COLO668 (cell line): ENCODE data around the gene OR2G6.
"Not testable (repeated sequence)": the region's sequence is repeated elsewhere in the genome, so short reads cannot be mapped to it uniquely, and the experiment has no call there.

Experiments used
- DNase-seq: peaks from one replicate; lab custom pipeline; 2025; ENCODE audit not compliant: unreplicated experiment; lab: John Stamatoyannopoulos, UW

The OR2G6 gene

GRCh38 chr1:248573856-248574255 is 66.0 kb downstream of the OR2G6 start:
- not testable (repeated sequence) for DNase-seq

DNA sequence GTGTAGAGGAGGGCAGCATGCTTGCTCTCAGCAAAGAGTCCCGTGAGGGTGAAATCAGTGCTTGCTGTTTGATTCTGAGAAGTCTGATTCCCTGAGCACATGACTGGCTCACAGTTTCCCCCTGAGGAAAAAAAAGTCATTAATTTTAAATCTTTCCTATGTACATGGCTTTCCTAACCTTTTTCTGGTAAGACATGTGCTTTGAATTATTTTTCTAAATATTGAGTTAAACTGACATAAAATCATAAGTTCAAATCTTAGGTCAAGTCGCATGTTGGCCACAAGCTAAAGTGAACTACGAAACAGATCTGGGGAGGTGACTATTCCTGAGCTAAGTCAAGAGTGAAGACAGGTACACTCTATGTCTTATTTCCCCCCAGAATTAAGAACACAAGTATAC is 66.8 kb downstream of the OR2G6 start, which contains the start of gene OR2T34:
Gene OR2T34 (minus strand): TSS at position 101 of the 400 bp plus-strand sequence. CDS start 0 bp downstream, at position 101.
- not testable (repeated sequence) for DNase-seq

GRCh38 chr1:248576260-248576980 is 68.5 kb downstream of the OR2G6 start:
- DNase-seq: no peak
